Nucleus accumbens (tissue), 56 donors: ENCODE measurements around the gene LENG1.
A peak's percentile ranks its signal among the peaks of the same experiment; 100 is the strongest.
"Not testable (repeated sequence)": the region's sequence is repeated elsewhere in the genome, so short reads cannot be mapped to it uniquely, and the experiment has no call there.

Experiments used
- DNase-seq, 56 donors: peaks; one replicate each; lab custom pipeline; 2025; lab: John Stamatoyannopoulos, UW

The LENG1 gene

GRCh38 chr19:54159352-54160181 lies at the start of gene LENG1:
LENG1 (minus strand) TSS chr19:54159721; CDS start chr19:54159695, 26 bp downstream.
- DNase-seq = peak; percentile 93 to 100 (median 99)

GRCh38 chr19:54208784-54209057 lies 49.2 kb upstream of the LENG1 start:
- no peak for DNase-seq

GRCh38 chr19:54207983-54208783 lies 48.7 kb upstream of the LENG1 start:
- peak in 35 of 56 donors; percentile 2 to 74 (median 42) for DNase-seq

GRCh38 chr19:54207676-54207982 lies 48.1 kb upstream of the LENG1 start:
- no peak for DNase-seq

DNA sequence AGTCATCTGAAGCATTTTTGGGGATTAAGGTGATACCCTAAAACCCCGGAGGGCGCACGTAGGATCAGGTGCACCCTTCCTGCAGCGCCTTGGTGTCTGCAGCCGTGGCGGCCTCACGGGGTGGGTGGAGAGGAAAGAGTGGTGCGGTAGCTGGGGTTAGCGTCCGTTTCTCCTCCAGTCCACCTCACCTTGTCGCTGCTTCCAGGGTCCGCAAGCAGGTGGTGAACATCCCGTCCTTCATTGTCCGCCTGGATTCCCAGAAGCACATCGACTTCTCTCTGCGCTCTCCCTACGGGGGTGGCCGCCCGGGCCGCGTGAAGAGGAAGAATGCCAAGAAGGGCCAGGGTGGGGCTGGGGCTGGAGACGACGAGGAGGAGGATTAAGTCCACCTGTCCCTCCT lies 47.7 kb upstream of the LENG1 start:
- DNase-seq = not testable (repeated sequence)

DNA sequence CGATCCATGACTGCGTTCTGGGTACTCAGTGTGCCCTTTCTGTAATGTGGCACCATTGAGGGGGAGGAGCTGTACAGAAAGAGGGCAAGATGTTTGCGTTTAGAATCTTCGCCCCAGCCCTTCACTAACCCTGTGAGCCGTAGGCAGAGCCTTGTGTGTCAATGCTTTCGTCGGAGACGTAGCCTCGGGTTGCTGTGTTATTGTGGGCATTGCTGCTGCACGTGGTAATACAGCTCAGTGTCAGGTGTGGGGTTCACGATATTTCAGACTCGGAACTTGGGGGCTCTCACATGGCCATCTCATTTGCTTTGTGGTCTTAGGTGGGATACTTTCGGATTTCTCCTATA lies 47.3 kb upstream of the LENG1 start:
- DNase-seq = no peak

DNA sequence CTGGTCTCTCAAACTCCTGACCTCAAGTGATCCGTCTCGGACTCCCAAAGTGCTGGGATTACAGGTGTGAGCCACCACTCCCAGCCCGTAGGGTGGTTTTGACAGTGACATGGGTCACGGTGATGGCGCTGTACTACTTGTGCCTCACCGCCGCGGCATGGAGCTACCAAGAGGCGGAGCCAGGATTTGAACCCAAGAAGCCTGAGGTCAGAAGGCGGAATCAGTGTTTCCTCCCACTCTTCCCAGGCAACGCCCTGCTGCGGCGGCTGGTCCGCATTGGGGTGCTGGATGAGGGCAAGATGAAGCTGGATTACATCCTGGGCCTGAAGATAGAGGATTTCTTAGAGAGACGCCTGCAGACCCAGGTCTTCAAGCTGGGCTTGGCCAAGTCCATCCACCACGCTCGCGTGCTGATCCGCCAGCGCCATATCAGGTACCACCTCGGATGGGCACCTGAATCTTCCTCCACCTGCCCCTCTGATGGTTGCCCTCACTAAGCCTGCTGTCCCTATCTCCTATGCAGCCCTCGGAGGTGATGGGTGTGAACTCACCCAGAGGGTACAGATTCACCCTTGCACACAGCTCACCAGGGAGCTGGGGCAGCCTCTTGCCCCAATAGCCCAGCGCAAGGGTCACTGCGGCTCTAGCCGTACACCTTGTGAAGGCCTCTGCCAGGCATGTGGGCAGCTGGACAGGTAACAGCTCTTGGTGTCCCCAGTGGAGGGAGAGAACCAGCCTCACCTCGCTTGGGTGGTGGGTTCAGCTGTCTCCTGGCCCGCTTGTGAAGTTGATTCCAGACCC lies 46.7 kb upstream of the LENG1 start:
- DNase-seq = no peak

DNA sequence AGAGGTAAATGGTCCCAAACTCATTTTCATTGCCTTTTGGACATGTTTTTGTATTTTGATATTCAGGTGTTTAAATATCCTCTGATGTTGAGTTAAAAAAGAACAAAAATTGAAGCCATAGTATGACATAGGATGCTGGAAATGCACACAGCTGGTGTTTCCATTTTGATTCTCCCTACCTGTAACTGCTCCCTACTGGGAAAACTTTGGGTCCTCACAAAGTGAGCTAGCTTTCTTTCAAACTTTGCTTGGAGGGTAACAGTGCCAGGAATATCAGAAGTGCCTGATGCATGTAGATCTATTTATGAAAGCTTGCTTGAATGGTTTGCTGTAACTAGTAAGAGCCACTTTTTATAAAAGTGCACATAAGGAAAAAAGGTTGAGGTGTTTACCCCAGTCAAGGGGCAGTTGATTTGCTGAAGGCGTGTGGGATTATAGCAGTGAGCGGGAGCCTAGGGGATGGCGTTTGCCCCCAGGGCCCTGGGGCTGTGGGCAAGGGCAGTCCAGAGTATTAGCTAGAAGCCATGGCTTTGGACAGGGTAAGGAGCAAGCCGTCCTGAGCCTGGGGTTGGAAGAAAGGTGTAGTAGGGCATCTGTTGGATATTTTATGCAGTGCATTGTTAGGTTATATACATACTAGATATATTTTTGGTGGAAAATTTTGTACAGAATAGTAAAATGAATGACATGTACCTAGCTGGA lies 45.4 kb upstream of the LENG1 start:
- no peak for DNase-seq

DNA sequence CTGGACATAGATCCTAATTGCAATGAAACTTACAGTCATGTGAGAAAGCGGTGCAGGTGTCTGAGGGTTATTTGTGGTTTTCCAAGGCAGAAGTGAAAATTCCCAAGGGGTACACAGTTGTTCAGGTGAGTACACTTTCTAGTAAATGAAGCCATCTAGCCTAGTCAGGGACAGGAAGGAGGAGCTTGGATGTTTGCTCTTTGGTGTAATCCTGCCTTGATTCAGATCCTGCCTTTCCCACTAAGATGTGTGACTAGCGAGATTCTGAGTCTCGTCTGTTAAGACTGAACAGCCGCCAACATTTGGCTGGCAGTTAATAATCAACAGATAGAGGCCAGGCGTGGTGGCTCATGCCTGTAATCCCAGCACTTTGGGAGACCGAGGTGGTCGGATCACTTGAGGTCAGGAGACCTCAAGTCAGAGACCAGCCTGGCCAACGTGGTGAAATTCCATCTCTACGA lies 43.7 kb upstream of the LENG1 start:
- DNase-seq = no peak

- no peak for DNase-seq
Observed at GRCh38 chr19:54201980-54202379, 42.5 kb upstream of the LENG1 start.

DNA sequence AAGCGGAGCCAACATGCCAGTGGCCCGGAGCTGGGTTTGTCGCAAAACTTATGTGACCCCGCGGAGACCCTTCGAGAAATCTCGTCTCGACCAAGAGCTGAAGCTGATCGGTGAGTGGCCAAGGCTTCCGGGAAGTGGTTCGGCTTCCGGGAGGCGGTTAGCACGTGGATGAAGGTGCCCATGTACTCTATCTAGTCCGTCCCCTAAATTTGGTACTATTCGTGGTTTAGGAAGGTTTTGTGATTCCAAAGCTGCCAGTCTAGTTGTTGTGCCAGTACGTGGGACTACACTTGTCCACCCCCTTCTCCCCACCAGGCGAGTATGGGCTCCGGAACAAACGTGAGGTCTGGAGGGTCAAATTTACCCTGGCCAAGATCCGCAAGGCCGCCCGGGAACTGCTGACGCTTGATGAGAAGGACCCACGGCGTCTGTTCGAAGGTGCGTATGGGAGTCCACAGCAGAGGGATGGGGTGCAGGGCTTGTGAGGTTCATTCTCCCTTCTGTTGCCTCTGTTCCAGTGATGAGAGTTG lies 41.7 kb upstream of the LENG1 start:
- no peak for DNase-seq

GRCh38 chr19:54199401-54199800 lies 39.9 kb upstream of the LENG1 start:
- no peak for DNase-seq

DNA sequence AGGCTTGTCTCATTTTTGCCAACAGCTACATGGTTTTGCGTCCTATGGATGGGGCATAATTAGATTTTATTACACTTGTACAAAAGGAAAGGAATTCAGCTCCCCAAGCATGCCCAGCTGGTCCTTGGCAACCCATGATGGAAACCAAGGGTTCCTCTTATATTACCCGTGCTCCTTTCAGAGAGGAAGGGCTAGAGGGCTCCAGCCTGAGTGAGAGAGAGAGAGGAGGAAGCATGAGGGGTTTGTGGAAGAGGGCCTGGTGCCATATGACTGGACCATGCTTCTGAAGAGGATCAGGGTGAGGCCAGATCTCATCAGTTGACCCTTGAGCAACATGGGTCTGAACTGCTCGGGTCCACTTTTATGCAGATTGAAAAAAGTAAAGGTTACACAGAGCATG lies 37.6 kb upstream of the LENG1 start:
- DNase-seq = no peak

- DNase-seq = no peak
Observed at GRCh38 chr19:54196536-54196935, 37.0 kb upstream of the LENG1 start.

GRCh38 chr19:54194463-54194862 lies 34.9 kb upstream of the LENG1 start:
- not testable (repeated sequence) for DNase-seq

DNA sequence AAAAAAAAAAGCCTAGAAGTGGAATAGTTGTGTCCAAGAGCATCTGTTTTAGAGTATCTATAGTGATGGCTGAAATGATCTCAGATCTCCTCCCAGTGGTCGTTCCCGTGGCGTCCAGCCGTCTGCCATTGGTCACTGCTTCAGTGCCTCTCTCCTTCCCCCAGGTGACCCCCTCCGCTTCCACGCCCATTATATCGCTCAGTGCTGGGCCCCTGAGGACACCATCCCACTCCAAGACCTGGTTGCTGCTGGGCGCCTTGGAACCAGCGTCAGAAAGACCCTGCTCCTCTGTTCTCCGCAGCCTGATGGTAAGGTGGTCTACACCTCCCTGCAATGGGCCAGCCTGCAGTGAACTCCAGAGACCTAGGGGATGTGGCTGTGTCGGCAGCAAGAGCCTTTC lies 33.5 kb upstream of the LENG1 start:
- DNase-seq = no peak

DNA sequence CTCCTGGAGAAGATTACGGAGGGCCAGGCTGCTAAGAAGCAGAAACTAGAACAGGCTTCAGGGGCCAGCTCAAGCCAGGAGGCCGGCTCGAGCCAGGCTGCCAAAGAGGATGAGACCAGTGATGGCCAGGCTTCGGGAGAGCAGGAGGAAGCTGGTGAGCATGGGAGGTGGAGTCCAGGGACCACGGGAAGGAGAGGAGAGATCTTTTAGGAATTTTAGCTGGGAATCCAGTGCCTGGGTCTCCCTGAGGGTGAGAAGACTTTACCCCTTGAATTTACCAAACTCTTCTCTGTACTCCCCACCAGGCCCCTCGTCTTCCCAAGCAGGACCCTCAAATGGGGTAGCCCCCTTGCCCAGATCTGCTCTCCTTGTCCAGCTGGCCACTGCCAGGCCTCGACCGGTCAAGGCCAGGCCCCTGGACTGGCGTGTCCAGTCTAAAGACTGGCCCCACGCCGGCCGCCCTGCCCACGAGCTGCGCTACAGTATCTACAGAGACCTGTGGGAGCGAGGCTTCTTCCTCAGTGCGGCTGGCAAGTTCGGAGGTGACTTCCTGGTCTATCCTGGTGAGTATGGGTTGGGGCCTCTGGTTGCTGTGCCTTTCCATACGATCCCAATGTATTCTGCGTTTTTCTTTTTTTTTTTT lies 32.4 kb upstream of the LENG1 start:
- peak in 2 of 56 donors; percentile 37 to 41 for DNase-seq

GRCh38 chr19:54191011-54191810 lies 31.7 kb upstream of the LENG1 start, which contains the start of gene TSEN34:
TSEN34 (plus strand) TSS chr19:54191308; CDS start chr19:54191365, 57 bp downstream.
- DNase-seq = peak in 46 of 56 donors; percentile 50 to 96 (median 91)

DNA sequence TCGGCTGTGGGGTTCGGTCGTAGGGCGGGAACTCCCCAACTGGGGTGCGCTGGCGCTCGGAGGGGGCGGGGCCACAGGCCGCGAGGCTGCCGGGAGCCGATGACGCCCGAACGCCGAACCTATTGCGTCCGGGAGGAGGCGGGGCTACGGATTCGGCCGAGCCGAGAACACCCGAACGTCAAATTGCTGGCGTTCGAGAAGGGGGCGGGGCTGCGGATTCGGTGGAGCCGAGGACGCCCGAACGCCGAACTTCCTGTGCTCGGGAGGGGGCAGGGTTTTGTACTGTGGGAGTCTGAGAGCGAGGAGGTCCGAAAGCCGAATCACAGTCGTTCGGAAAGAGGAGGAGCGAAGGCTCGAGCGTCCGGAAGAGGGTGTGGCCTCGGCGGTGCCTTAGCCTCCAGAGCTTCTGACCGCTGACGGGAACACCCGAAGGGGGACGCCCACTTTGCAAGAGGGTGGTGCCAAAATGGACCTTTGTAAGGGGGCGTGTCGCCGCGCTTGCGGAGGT lies 31.0 kb upstream of the LENG1 start:
- peak; percentile 87 to 100 (median 100) for DNase-seq
